ENCODE measurements around the gene FAF1. TPM values are rescaled to one million over a fixed set of nuclear protein-coding genes. Genes with fewer than 3 reads are reported as not detected.

The FAF1 gene
- total and polyA plus RNA-seq, 2 donors (not counting 3 experiments of a cell fraction or from before 2014, with no cell fraction given), result 9.0 to 57.6 TPM

GRCh38 chr1:50832167-50832566 lies 127.9 kb downstream of the FAF1 start:
- no peak for FAIRE-seq
- POLR2A ChIA-PET, result interaction anchor here (0.6 kb wide), 1 partner anchor 71 kb away, joined by 3 read pairs; no protein-coding TSS in a partner anchor
- peaks cover 2% of the 10 kb centered on the region for H3K79me2 ChIP-seq (ENCODE audit: control insufficient read depth, insufficient read depth, low read length)

More at GRCh38 chr1:50832167-50832566, 127.9 kb downstream of the FAF1 start:
- CTCF ChIA-PET, result no interaction called here
- Histone ChIP-seq H3K27ac (ENCODE audit: insufficient read depth, low read depth, low read length) (no peak overlapping the region), H3K9ac (replicated peaks; ENCODE audit: extremely low read depth, insufficient read depth, low read length) (no peak overlapping the region), H3K4me1 (ENCODE audit: control insufficient read depth, extremely low read depth, insufficient read depth, low read length) (no peaks in the 10 kb centered on the region), H3K4me3 (replicated peaks in 1 of 3; ENCODE audit: insufficient read depth in 1 of 3, low read depth in 1 of 3, low read length in 3 of 3) (no peak overlapping the region), H3K9me3 (replicated peaks; ENCODE audit: control insufficient read depth, insufficient read depth, low read length) (no peaks in the 10 kb centered on the region), H3K4me2 (ENCODE audit: insufficient read depth, low read length) (no peak overlapping the region), H2AFZ (ENCODE audit: low read depth, low read length) (no peak overlapping the region), H4K20me1 (replicated peaks; ENCODE audit: control insufficient read depth, extremely low read depth, insufficient read depth, low read length) (no peaks in the 10 kb centered on the region), H3K36me3 (ENCODE audit: control insufficient read depth in 2 of 2, extremely low read depth in 1 of 2, insufficient read depth in 2 of 2, low read length in 2 of 2) (no peaks in the 10 kb centered on the region), H3K27me3 (ENCODE audit: control insufficient read depth in 2 of 2, insufficient read depth in 2 of 2, low read length in 2 of 2) (no peaks in the 10 kb centered on the region), H3K9me1 (replicated peaks; ENCODE audit: control insufficient read depth, extremely low read depth, insufficient read depth, low read length) (no peaks in the 10 kb centered on the region)
- intact Hi-C loops (cut with micrococcal nuclease), result no loop called here
- DNase-seq (ENCODE audit: low read depth, low spot score), result no peak
- BruUV-seq (replicated peaks), result no TSS peak
- TF ChIP-seq POLR2AphosphoS5 (IDR thresholded peaks at IDR 0.05; ENCODE audit: insufficient read depth, low read depth, low read length) (no peak), EZH2 (IDR thresholded peaks at IDR 0.05; ENCODE audit: borderline replicate concordance, low read depth, low read length, severe bottlenecking) (no peak), GATA2 (IDR thresholded peaks at IDR 0.05; ENCODE audit: insufficient read depth, insufficient read length, low read depth, low read length) (no peak), POLR2A (IDR thresholded peaks at IDR 0.05; ENCODE audit: low read depth, low read length) (no peak), FOS (IDR thresholded peaks at IDR 0.05; ENCODE audit: borderline replicate concordance, insufficient read depth, low read length) (no peak), MAX (IDR thresholded peaks at IDR 0.05; ENCODE audit: insufficient read depth, insufficient read length) (no peak), MYC (IDR thresholded peaks at IDR 0.05; ENCODE audit: low read depth, low read length) (no peak), JUN (IDR thresholded peaks at IDR 0.05; ENCODE audit: borderline replicate concordance, insufficient read depth, insufficient read length, low read depth) (no peak), CTCF (IDR thresholded peaks at IDR 0.05; ENCODE audit: extremely low read depth in 1 of 2, insufficient read depth in 1 of 2, low read depth in 1 of 2, low read length in 2 of 2) (no peak)
- dilution Hi-C loops (cut with MboI; ENCODE audit: extremely low pct_ligation_motif_present, low sequenced_read_pairs), result no loop called here
